Effector memory CD4-positive, alpha-beta T cell (primary cell): ENCODE measurements around the gene PLCB1.

Experiments used
- DNase-seq, 3 donors: peaks; one replicate each; pipeline ENCODE4 v3.0.0-alpha.2; 2020
- H3K27ac ChIP-seq: 2 replicates; pipeline ENCODE4 v1.7.0; 2013; ENCODE audit warnings: mild to moderate bottlenecking, low read length, moderate library complexity; ENCODE audit not compliant: insufficient read depth, poor library complexity, severe bottlenecking
- H3K27me3 ChIP-seq: replicated peaks from 2 replicates; pipeline ENCODE4 v1.7.0; 2013; ENCODE audit warnings: mild to moderate bottlenecking, low read length; ENCODE audit not compliant: insufficient read depth, control insufficient read depth, poor library complexity, severe bottlenecking
- H3K36me3 ChIP-seq: 2 replicates; pipeline ENCODE4 v1.7.0; 2013; ENCODE audit warnings: mild to moderate bottlenecking, low read length, moderate library complexity; ENCODE audit not compliant: control insufficient read depth, insufficient read depth
- H3K4me1 ChIP-seq: 2 replicates; pipeline ENCODE4 v1.7.0; 2013; ENCODE audit warnings: low read length, mild to moderate bottlenecking; ENCODE audit not compliant: control insufficient read depth, insufficient read depth, poor library complexity, severe bottlenecking
- H3K4me3 ChIP-seq: 2 replicates; pipeline ENCODE4 v1.7.0; 2013; ENCODE audit warnings: low read length, low read depth, mild to moderate bottlenecking; ENCODE audit not compliant: insufficient read depth, poor library complexity, severe bottlenecking
- H3K9me3 ChIP-seq: 2 replicates; pipeline ENCODE4 v1.7.0; 2013; ENCODE audit warnings: mild to moderate bottlenecking, low read length, moderate library complexity; ENCODE audit not compliant: control insufficient read depth

The PLCB1 gene

DNA sequence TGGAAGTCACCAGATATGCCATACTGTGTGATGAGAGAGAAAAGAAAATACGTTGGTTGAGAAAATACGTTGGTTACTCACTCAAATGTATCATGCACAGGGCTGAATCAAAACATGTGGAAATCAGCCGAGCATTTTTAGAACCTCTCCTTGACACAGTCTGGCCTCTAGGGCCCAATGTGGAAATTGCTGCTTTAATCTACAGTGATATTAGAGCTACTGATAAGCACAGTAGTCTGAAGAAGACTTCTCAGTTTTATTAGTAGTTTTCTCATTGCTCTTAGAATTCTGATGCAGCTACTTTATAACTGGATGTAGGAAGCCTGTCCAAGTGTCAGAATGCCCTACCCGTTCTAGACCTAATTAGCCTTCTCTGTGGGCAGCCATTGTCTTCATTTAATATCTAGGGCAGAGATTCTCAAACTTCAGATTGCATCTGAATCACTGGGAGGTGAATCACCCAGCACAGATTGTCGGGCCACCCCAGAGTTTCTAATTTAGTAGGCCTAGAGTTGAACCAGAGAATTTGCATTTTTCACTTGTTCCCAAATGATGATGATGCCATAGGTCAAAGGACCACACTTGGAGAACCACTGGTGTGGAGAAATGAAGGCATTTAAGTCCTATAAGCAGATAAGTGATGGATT, 229.1 kb downstream of the PLCB1 start:
- DNase-seq = no peak
- Histone ChIP-seq H3K9me3 (no peaks in the 10 kb centered on the region), H3K4me1 (no peaks in the 10 kb centered on the region), H3K4me3 (no peak overlapping the region), H3K27me3 (no peaks in the 10 kb centered on the region), H3K36me3 (no peaks in the 10 kb centered on the region), H3K27ac (no peak overlapping the region)

DNA sequence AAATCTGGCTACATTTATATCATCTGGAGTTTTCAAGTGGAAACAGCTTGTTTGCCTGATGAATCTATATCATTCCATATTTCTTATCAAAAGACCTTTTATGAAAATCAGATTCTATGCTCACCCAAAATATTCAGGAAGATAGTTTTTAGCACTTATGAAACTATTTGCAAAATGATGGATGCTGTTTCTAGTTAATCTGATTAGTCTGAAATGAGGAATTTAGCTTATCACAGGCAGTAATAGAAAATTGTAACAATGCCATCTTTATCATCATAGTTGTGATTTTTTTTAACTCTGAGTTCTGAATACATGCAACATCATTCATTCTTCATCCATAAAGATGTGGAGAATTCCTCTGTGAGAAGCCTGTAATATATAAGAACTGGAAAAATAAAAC, 229.7 kb downstream of the PLCB1 start:
- no peak for DNase-seq

DNA sequence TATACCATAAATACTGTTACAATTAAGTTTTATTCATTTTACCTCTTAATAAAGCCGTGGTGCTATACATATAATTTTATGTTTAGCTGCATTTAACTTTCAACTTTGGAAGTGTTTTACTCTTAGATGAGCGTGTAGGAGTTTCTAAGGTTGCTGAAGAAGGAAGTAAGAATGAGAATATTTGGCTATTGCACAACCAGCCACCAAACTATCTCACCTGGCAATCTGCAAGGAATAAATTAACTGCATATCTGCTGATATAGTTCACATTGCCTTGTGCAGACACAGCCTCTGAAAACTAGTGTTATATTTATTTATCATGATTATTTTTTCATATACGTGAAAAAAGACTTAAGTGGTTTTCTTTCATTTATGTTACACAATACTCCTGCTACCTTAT, 230.4 kb downstream of the PLCB1 start:
- Histone ChIP-seq H3K36me3 (no peaks in the 10 kb centered on the region), H3K4me1 (no peaks in the 10 kb centered on the region), H3K27ac (no peak overlapping the region), H3K9me3 (no peaks in the 10 kb centered on the region), H3K4me3 (no peak overlapping the region), H3K27me3 (no peaks in the 10 kb centered on the region)
- DNase-seq = no peak

More for the DNA sequence above, 229.7 kb downstream of the PLCB1 start:
- Histone ChIP-seq H3K9me3 (no peaks in the 10 kb centered on the region), H3K36me3 (no peaks in the 10 kb centered on the region), H3K27ac (no peak overlapping the region), H3K4me3 (no peak overlapping the region), H3K27me3 (no peaks in the 10 kb centered on the region), H3K4me1 (no peaks in the 10 kb centered on the region)

DNA sequence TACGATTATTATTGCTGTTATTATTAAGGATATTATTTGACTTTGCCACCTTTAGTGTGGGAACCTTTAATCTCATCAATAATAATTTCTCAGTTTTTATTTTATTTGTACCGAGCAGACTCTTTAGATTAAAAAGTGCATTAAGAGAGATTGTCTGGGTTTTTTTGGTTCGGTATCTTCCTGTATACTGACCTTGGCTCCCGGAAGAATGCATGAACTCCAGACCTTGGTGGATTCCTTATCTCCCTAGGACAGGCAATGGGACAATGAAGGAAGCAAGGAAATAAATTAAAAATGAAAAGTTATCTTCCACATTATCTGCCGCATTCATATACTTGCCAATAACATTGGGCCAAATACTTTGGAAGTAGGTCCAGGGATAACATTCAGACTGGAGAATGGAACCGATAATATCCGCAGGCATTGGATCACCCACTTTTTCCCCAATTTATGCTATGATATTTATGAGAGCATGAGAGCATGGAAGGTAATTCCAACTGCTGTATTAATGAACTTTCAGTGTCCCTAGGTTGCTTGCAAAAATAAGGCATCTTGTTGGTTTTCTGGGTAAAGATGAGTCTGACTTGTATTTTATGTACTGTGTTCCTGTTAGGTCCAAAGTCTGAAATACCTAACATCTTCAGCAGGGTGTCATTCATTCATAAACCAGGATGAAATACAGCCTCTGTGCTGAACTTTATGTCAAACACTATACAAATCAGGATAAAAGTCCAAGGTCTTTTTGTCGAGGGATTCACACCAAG, 232.1 kb downstream of the PLCB1 start:
- no peak overlapping the region for H3K4me3 ChIP-seq
- H3K36me3 ChIP-seq = no peaks in the 10 kb centered on the region
- no peaks in the 10 kb centered on the region for H3K9me3 ChIP-seq
- no peak overlapping the region for H3K27ac ChIP-seq
- no peak for DNase-seq
- H3K27me3 ChIP-seq = no peaks in the 10 kb centered on the region
- peaks cover 2% of the 10 kb centered on the region for H3K4me1 ChIP-seq

DNA sequence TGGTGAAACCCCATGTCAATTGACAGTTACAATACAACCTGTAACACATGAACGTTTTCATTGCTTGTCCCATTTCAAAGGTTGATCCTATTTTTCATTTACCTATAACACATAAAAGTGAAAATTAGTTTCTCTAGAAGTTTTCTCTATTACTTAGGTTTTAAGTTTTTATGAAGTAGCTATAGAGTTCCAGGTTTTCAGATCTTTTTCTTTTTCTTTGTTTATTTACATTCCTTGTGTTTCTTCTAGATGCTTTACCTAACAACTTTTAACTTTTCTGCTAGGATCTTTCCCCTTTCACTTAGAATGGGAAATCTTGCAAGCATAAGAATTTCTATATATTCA, 232.6 kb downstream of the PLCB1 start:
- Histone ChIP-seq H3K4me1 (peaks cover 2% of the 10 kb centered on the region), H3K4me3 (no peak overlapping the region), H3K27me3 (no peaks in the 10 kb centered on the region), H3K9me3 (no peaks in the 10 kb centered on the region), H3K36me3 (no peaks in the 10 kb centered on the region), H3K27ac (no peak overlapping the region)
- DNase-seq = no peak

DNA sequence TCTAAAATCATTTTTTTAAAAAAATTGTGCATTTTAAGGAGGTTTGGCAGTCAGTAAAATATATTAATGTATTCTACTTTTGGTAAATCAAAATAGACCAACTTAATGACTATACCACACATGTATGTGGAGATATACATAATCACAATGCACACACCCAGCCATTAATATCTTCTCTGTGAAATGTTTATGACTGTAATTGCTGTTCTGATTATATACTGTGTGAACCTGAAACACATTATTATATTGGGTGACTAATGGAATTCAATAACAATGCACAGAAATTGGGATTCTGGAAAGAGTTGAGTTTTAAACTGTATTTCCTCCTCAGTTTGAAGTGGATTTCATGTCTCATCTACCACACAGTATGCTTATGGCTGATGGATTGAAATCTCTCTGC, 233.6 kb downstream of the PLCB1 start:
- Histone ChIP-seq H3K9me3 (no peaks in the 10 kb centered on the region), H3K4me1 (peaks cover 2% of the 10 kb centered on the region), H3K36me3 (no peaks in the 10 kb centered on the region), H3K27ac (no peak overlapping the region), H3K4me3 (no peak overlapping the region), H3K27me3 (no peaks in the 10 kb centered on the region)
- DNase-seq = no peak

DNA sequence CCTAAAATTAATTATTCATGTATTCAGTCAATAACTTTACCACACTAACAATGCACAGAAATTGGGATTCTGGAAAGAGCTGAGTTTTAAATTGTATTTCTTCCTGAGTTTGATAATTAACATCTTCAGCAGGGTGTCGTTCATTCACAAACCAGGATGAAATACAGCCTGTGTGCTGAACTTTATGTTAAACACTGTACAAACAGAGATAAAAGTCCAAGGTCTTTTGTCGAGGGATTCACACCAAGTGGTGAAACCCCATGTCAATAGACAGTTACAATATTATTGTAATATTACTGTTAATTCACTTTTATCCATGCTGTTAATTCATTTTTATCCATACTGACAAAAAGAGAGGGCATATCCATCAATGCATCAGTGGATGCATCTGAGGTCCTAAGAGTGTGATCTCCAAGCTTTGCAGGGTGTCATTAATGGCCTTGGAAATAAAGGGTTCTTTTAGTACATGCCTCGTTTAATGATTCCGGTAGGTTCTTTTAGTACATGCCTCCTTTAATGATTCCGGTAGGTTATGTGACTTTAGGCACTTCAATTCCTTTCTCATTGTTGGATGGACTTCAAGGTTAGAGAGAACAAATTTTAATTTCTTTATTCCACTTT, 234.3 kb downstream of the PLCB1 start:
- no peak overlapping the region for H3K4me3 ChIP-seq
- H3K4me1 ChIP-seq = peaks cover 2% of the 10 kb centered on the region
- DNase-seq = no peak
- no peak overlapping the region for H3K27ac ChIP-seq
- H3K27me3 ChIP-seq = no peaks in the 10 kb centered on the region
- no peaks in the 10 kb centered on the region for H3K36me3 ChIP-seq
- H3K9me3 ChIP-seq = no peaks in the 10 kb centered on the region

DNA sequence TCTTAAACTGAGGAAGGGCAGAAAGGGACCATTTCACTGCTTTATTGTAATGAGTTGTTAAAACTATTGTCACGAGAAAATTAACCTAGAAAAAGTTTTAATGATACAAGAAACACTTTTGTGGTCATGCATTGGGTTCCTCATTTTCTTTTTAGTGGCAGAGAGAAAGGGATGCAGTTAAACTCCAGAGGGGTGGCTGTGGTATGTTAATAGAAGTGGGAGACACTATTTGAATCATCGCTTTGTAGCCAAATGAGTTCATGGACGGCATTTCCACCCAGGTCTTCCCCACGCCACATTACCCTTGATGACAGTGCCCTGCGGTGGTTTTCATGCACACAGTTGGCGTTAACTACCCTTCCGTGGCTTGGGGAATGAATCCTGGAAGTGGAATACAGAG, 235.6 kb downstream of the PLCB1 start:
- DNase-seq = no peak
- H3K27me3 ChIP-seq = no peaks in the 10 kb centered on the region

DNA sequence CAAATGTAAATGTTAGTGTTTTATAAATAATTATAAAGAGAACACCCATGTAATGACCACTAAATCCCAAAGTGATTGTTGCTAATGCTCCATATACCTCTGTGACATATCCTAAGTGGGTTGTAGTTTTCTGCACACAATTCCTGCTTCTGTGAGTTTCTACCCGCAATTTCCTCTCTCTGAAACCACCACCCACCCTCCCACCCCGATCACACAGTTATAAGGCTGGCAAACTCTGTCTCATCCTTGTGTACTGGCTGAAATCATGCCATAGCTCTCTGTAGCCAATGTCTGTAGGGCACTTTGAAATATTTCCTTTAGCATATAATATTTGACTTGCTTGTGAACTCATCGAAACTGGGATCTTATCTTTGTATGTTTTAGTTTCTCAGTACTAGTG, 236.6 kb downstream of the PLCB1 start:
- no peaks in the 10 kb centered on the region for H3K9me3 ChIP-seq
- H3K36me3 ChIP-seq = no peaks in the 10 kb centered on the region
- H3K27me3 ChIP-seq = no peaks in the 10 kb centered on the region
- H3K27ac ChIP-seq = no peak overlapping the region
- H3K4me1 ChIP-seq = peaks cover 2% of the 10 kb centered on the region
- no peak overlapping the region for H3K4me3 ChIP-seq
- no peak for DNase-seq

More for the DNA sequence above, 235.6 kb downstream of the PLCB1 start:
- peaks cover 2% of the 10 kb centered on the region for H3K4me1 ChIP-seq
- no peaks in the 10 kb centered on the region for H3K36me3 ChIP-seq
- no peaks in the 10 kb centered on the region for H3K9me3 ChIP-seq
- no peak overlapping the region for H3K4me3 ChIP-seq
- no peak overlapping the region for H3K27ac ChIP-seq

DNA sequence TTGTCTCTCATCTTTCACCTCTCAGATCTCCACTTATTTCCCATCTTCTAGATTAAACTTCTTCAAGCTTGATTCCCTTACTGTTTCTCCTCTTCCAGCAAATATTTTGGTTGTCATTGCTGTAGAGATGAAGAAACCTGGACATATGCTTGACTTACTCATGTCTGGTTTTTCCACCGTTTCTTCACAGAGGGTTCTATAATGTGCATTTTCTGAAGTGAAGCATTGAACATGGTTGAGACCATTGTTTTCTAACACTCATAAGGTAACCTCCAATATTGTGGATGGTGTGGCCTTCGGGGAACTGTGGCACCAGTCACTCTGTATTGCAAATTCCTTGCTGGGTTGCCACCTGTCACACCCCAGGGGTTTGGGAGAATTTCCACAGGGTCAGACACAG, 237.2 kb downstream of the PLCB1 start:
- Histone ChIP-seq H3K4me3 (no peak overlapping the region), H3K4me1 (peaks cover 2% of the 10 kb centered on the region), H3K27me3 (no peaks in the 10 kb centered on the region), H3K36me3 (no peaks in the 10 kb centered on the region), H3K27ac (no peak overlapping the region), H3K9me3 (no peaks in the 10 kb centered on the region)
- no peak for DNase-seq
